Activated CD8-positive, alpha-beta memory T cell treated with anti-CD3 and anti-CD28 coated beads for 4 hours (primary cell): Measurements from ENCODE around the gene ZNF747.
A peak's percentile ranks its signal among the peaks of the same experiment; 100 is the strongest.

Experiments used
- DNase-seq, 2 donors: peaks; one replicate each; pipeline ENCODE4 v3.0.0-alpha.2; 2020; ENCODE audit warnings: low read depth in 2 of 2

Gene ZNF747

GRCh38 chr16:30534368-30535105, at the start of gene ZNF747:
Gene ZNF747, minus strand, starts transcription at chr16:30534858. Its CDS starts 179 bp downstream, at chr16:30534679.
- DNase-seq, result peak; percentile 84 to 86

- DNase-seq, result no peak
Observed at GRCh38 chr16:30582611-30583340, 48.1 kb upstream of the ZNF747 start.

- DNase-seq, result no peak
Observed at GRCh38 chr16:30581457-30581856, 46.8 kb upstream of the ZNF747 start.

- no peak for DNase-seq
Observed at GRCh38 chr16:30574678-30575077, 40.0 kb upstream of the ZNF747 start.

- DNase-seq, result peak; percentile 83 to 94
Observed at GRCh38 chr16:30571445-30572322, 37.0 kb upstream of the ZNF747 start, which contains the start of gene ZNF688. Gene ZNF688, minus strand, starts transcription at chr16:30571714. Its CDS starts 85 bp downstream, at chr16:30571629.

- DNase-seq, result no peak
Observed at GRCh38 chr16:30570636-30571444, 36.2 kb upstream of the ZNF747 start.

- DNase-seq, result no peak
Observed at GRCh38 chr16:30569746-30570635, 35.3 kb upstream of the ZNF747 start.

- DNase-seq, result no peak
Observed at GRCh38 chr16:30569281-30569680, 34.6 kb upstream of the ZNF747 start.

GRCh38 chr16:30567991-30568638, 33.5 kb upstream of the ZNF747 start:
- DNase-seq, result peak in 1 of 2 donors; percentile 22

GRCh38 chr16:30567160-30567990, 32.7 kb upstream of the ZNF747 start:
- peak in 1 of 2 donors; percentile 52 for DNase-seq

GRCh38 chr16:30566531-30566930, 31.9 kb upstream of the ZNF747 start:
- no peak for DNase-seq

- DNase-seq, result no peak
Observed at GRCh38 chr16:30565984-30566383, 31.3 kb upstream of the ZNF747 start.

- DNase-seq, result no peak
Observed at GRCh38 chr16:30565526-30565925, 30.9 kb upstream of the ZNF747 start.

GRCh38 chr16:30562021-30562420, 27.4 kb upstream of the ZNF747 start:
- no peak for DNase-seq

GRCh38 chr16:30561089-30561816, 26.6 kb upstream of the ZNF747 start:
- DNase-seq, result no peak

- DNase-seq, result no peak
Observed at GRCh38 chr16:30559690-30560089, 25.0 kb upstream of the ZNF747 start.

GRCh38 chr16:30558789-30559377, 24.2 kb upstream of the ZNF747 start:
- no peak for DNase-seq
